Measurements from ENCODE around the gene SLC45A1.

GRCh38 chr1:8374812-8375211 is 56.9 kb downstream of the SLC45A1 start:
- TF ChIP-seq CTCF (IDR thresholded peaks at IDR 0.05) (peak; percentile 26), EZH2 (IDR thresholded peaks at IDR 0.05; ENCODE audit: borderline replicate concordance, insufficient read depth, low read depth, low read length, poor library complexity, severe bottlenecking) (no peak)
